HT-29 (cell line): ENCODE data around the gene TRABD2B. TPM values are rescaled to one million over a fixed set of nuclear protein-coding genes. Genes with fewer than 3 reads are reported as not detected.

ENCODE experiments used
- DNase-seq: peaks from one replicate; pipeline ENCODE4 v3.0.0-alpha.2; 2015; ENCODE audit warnings: low spot score
- total RNA-seq: library from RNA; depleted of rRNA; stranded (reverse); fragments of >200 nt; shearing (Covaris generic); gene quantifications from 2 replicates; pipeline ENCODE4 v1.2.3, GENCODE V29; 2014

The TRABD2B gene
- total RNA-seq, 1 experiment from 2014 or later = 0.05 TPM

DNA sequence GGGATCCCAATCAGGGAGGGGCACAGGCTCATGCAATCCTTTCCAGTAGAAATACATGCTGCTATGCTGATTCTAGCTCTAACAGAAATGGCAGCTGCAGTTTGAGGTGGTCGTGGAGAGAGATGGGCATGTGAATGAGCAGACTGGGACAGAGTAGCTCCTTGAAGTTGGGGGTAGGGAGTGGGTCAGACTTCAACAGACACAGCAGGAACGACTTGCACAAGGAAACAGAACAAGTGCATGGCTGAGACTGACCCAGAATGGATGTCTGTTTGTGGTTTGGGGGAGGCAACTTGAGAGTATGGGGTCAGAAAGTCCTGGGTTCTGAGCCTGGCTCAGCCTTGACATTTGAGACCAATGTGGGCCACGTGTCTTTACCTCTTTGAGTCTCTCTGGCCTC lies 25.1 kb upstream of the TRABD2B start:
- DNase-seq = no peak

- DNase-seq = no peak
These were observed 24.6 kb upstream of the TRABD2B start for GRCh38 chr1:48021792-48022191.

- no peak for DNase-seq
These were observed 22.6 kb upstream of the TRABD2B start for GRCh38 chr1:48019714-48020315.

GRCh38 chr1:48018799-48019198 lies 21.6 kb upstream of the TRABD2B start:
- DNase-seq = no peak

- DNase-seq = no peak
These were observed 20.5 kb upstream of the TRABD2B start for GRCh38 chr1:48017716-48018115.

DNA sequence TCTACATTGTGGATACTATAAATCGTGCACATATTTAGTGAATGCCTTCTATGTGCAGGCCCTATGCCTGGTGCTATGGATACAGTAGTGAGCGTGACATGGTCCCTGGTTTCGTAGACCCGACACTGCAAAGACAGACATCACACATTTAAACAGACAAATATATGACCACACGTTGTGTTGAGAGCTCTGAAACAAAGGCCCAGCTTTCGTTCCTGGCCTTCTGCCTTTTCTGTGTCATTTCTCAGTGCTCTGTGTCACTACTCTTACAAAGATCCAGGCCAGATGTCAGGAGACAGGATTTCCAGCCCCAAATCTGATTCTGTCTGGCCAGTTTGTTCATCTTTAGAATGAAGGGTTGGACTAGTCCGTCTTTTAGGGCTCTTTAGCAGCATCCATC lies 19.3 kb upstream of the TRABD2B start:
- DNase-seq = no peak

DNA sequence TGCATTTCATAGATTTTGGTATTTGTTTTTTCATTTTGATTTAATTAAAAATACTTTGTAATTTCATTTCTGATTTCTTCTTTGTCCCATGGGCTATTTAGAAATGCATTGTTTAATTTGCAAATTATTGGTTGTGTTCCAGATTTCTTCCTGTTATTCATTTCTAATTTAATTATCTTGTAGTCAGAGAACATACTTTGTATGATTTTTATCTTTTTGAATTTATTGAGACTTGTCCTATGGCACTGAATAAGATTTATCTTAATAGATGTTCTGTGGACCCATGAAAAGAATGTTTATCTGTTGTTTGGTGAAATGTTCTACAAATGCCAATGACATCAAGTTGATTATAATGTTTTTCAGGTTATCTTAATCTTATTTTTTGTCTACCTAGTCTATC lies 16.1 kb upstream of the TRABD2B start:
- DNase-seq = no peak

DNA sequence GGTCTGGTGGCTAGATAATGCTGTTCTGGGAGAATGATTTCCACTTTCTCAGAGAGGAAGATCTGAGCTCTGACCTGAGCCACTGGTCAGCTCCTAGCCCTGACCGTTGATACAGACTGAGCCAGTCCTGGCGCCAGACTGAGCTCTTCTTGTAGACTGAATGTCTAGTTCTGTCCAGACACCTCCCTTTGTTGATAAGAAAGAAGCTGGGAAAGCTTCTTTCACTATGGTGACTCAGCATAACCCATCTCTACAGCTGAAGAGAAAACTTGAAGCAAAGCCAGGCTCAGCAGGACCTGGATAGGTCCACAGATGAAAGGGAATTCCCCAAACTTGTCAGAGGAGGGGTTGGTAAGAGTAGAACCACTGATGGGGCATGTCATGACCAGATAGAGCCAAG lies 9.9 kb upstream of the TRABD2B start:
- no peak for DNase-seq

- DNase-seq = no peak
These were observed 9.1 kb upstream of the TRABD2B start for GRCh38 chr1:48006264-48006663.

DNA sequence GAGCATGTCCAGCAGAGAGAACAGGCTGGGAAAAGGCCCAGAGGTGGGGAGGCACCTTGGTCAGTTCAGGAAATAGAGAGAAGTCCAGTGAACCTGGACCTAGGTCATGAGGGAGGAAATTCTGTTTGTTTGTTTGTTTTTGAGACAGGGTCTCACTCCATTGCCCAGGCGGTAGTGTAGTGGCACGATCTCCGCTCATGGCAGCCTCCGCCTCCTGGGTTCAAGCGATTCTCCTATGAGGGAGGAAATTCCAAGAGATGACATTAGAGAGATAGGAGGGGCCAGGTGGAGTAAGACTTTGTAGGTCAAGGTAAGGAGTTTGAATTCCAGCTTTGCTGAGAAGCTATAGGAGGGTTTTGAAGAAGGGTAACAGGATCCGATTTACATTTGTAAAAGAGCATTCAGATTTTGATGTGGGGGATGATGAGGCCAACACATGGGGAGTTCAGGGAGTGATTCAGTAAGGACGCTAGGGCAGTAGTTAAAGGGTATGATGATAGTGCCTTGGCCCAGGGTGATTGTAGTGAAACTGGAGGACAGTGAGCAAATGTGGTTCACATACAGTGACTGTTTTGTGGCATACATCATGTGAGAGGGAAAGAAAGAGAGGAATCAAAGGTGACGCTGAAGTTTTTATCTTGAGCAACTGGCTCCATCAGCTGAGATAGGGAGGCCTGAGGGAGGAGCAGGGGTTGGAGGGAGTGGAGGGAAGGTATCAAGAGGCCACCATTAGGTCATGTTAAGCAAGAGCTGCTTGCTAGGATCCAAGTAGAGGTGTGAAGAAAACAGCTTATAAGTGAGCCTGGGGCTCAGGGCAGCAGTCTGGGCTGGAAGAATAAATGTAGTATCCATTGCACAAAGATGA lies 8.3 kb upstream of the TRABD2B start:
- no peak for DNase-seq

GRCh38 chr1:48003741-48004531 lies 6.8 kb upstream of the TRABD2B start:
- DNase-seq = no peak

DNA sequence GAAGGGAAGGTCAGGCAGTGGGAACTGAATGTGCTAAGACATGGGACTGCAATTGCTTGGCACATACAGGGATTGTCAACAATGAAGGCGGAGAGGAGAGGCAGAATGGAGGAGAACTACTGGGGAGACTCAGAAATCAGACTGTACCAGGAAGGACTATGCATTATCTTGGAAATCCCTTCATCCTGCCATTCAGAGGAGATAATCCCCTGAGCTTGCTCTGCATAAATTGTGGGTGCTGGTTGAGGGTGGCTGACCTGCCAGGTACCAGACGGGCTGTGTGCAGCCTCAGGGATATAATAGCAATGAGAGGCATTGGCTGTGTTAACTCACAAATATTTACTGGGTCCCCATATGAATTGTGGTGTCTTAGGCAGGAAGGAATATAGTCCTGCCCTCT lies 5.0 kb upstream of the TRABD2B start:
- DNase-seq = no peak

DNA sequence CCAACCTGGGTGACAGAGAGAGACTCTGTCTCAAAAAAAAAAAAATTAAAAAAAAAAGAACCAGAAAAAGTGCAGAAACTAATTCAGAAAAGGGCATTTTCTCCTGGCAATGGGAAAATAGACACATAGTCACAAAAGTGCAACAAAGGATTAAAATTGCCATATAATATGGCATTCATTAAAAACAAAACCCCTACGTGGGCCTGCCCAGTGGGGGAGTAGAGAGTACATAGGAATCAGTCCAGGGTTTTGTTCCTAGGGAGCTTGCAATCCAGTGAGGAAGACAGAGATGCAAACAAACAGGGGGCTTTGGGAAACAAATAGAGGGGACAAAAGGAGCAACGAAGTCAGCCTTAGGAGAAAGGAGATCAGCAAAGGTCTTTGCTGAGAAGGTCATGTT lies 4.5 kb upstream of the TRABD2B start:
- DNase-seq = no peak

GRCh38 chr1:48000883-48001282 lies 3.7 kb upstream of the TRABD2B start:
- DNase-seq = no peak

DNA sequence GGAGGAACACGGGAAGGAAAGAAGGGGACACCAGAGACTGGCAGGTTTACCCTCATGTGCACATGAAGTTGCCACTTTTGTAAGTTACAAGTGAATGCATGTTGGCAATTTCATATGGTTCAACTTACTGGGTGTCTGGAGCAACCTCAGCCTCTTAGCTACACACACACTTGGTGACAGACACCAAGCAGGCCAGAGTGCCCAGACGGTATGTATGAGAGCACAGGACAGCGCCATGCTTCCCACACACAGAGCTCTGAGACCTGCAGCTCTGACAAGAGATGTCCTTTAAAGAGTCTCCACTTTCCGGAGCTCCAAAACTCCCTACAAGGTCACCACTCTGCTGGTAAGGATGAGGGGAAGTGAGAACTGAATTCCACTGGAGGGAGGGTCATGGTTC lies 1.9 kb upstream of the TRABD2B start:
- DNase-seq = no peak

DNA sequence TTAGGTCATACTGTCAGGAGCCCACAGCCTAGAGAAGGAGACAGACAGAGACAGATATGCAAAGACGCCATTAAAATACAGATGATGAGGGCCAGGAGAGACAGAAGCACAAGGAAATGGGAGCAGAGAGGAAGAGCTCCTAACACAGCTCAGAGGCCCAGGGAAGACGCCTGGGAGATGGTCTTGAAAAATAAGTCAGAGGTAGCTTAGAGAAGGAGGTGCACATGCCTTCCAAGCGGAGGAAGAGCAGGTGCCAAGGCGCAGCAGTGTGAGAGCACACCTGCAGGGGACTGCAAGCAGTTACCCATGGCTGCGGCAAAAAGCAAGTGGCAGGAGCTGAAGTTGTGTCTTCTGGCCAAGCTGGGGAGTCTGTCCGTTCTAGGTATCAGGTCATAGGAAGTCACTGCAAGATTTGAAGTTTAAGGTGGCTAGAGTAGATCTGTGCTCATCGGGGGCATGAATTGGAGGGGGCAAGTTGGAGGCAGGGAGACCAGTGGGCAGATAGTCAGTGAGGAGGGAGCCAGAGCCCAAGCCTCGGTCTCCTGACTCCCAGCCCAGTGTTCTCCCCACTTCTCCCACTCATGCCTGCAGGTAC lies 1.3 kb upstream of the TRABD2B start:
- no peak for DNase-seq

GRCh38 chr1:47996406-47997226 lies 569 bp downstream of the TRABD2B start:
- no peak for DNase-seq

GRCh38 chr1:47996060-47996405 lies 1.2 kb downstream of the TRABD2B start:
- no peak for DNase-seq

GRCh38 chr1:47995306-47996050 lies 1.7 kb downstream of the TRABD2B start:
- DNase-seq = no peak

GRCh38 chr1:47993881-47994625 lies 3.1 kb downstream of the TRABD2B start:
- DNase-seq = no peak
